ENCODE data around the gene PARD6G. TPM values are rescaled to one million over a fixed set of nuclear protein-coding genes. Genes with fewer than 3 reads are reported as not detected.

Gene PARD6G
- total RNA-seq, 4 donors from 2014 or later, result 0.40 to 3.3 (median 1.3) TPM

DNA sequence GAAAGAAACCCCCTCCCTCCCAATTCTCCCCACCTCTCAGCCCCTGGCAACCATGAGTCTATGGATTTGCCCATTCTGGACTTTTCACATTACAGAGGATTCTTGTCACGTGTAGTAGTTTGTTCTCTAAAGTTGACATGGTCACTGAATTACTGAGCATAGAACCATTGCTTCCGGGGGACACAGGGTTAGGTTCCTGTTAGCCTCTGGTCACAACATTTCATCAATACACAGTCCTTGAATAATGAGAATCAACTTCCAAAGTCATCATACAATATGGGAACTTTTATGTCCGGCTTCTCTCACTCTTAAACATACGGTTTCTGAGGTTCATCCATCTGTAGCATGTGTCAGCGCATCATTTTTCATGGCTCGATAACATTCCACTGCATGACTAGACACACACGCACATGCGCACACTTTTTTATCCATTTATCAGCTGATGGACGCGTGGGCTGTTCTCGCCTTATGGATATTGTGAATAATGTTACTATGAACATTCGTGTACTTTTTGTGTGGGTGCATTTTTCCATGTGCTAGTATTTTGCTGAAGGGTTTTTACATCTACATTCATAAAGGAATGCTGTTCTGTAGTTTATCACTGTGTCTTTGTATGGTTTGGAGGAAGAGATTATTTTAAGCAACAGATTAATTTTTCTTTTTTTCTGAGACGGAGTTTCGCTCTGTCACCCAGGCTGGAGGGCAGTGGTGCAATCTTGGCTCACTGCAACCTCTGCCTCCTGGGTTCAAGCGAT is 48.1 kb downstream of the PARD6G start:
- TF ChIP-seq POLR2AphosphoS5 (IDR thresholded peaks at IDR 0.05), result no peak
- TF ChIP-seq, protein P1, sequence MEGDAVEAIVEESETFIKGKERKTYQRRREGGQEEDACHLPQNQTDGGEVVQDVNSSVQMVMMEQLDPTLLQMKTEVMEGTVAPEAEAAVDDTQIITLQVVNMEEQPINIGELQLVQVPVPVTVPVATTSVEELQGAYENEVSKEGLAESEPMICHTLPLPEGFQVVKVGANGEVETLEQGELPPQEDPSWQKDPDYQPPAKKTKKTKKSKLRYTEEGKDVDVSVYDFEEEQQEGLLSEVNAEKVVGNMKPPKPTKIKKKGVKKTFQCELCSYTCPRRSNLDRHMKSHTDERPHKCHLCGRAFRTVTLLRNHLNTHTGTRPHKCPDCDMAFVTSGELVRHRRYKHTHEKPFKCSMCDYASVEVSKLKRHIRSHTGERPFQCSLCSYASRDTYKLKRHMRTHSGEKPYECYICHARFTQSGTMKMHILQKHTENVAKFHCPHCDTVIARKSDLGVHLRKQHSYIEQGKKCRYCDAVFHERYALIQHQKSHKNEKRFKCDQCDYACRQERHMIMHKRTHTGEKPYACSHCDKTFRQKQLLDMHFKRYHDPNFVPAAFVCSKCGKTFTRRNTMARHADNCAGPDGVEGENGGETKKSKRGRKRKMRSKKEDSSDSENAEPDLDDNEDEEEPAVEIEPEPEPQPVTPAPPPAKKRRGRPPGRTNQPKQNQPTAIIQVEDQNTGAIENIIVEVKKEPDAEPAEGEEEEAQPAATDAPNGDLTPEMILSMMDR (IDR thresholded peaks at IDR 0.05), result no peak
- no peak for TF ChIP-seq POLR2A (IDR thresholded peaks at IDR 0.05)
- no peak for TF ChIP-seq EP300 (IDR thresholded peaks at IDR 0.05; ENCODE audit: low read depth)
- Histone ChIP-seq H3K4me1 (no peaks in the 10 kb centered on the region), H3K9me3 (no peaks in the 10 kb centered on the region), H3K4me3 (no peak overlapping the region), H3K27me3 (no peaks in the 10 kb centered on the region), H3K27ac (no peak overlapping the region), H3K36me3 (no peaks in the 10 kb centered on the region)
- DNase-seq, result no peak
- in situ Hi-C loops (cut with MboI; ENCODE audit: low pct_ligation_motif_present in 1 of 4, low pct_unique_long_range_greater_than_20kb in 1 of 4, low sequenced_read_pairs in 3 of 4) (no loop called here), intact Hi-C loops (cut with DNase I; ENCODE audit: low total_unique reads) (no loop called here)
- WGBS, 2 donors (ENCODE audit: low coverage in 1 of 2), result 83 to 91% methylated on average over 13 to 15 of the region's 15 CpGs

DNA sequence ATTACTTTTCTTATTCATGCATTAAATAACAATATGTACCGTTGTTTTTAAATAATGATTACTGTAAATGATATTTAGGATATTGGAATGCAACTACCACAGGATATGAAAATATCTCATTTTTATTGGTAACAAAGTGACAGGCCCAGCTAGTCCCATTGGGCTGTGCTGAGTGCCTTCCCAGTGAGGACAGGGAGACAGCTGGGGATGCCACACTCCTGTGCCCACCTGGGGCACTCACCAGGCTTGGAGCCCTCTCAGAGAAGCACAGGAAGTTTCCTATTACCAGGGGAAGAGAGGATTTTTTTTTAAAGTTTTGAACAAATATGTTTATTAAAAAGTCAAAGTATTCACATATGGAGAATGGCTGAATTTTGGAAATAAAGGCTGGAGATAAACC is 48.9 kb downstream of the PARD6G start:
- DNase-seq, result no peak
- Histone ChIP-seq H3K9me3 (no peaks in the 10 kb centered on the region), H3K27ac (peak overlapping the region in 1 of 4 donors; percentile 39), H3K4me3 (no peak overlapping the region), H3K36me3 (no peaks in the 10 kb centered on the region), H3K4me1 (no peaks in the 10 kb centered on the region), H3K27me3 (no peaks in the 10 kb centered on the region)
- in situ Hi-C loops (cut with MboI; ENCODE audit: low pct_ligation_motif_present in 1 of 4, low pct_unique_long_range_greater_than_20kb in 1 of 4, low sequenced_read_pairs in 3 of 4), result no loop called here
- TF ChIP-seq POLR2AphosphoS5 (IDR thresholded peaks at IDR 0.05), result no peak
- no peak for TF ChIP-seq POLR2A (IDR thresholded peaks at IDR 0.05)
- no peak for TF ChIP-seq EP300 (IDR thresholded peaks at IDR 0.05; ENCODE audit: low read depth)
- TF ChIP-seq, protein P1 (IDR thresholded peaks at IDR 0.05), result no peak
- intact Hi-C loops (cut with DNase I; ENCODE audit: low total_unique reads), result no loop called here
- 69 to 80% methylated on average over 1 of the region's 1 CpG for WGBS, 2 donors (ENCODE audit: low coverage in 1 of 2)

DNA sequence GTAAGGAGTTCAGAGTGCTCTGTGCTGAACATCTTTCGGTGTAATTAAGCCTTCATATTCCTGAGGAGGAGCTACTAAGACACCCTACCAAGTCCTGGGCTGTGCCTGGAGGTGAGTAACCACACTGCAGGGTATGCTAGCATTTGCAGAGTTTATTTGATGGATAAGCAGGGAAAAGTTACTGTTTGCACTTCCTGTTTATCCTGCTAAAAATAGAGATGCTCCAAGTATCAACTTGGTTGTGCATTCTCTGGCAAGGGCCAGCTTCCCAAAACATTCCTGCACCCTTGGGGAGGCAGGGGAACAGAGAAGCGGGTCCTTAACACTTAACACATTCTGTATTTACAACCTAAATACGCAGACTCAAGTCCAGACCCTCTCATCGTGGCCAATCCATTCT is 49.8 kb downstream of the PARD6G start:
- no peak overlapping the region for H3K4me3 ChIP-seq
- no peaks in the 10 kb centered on the region for H3K9me3 ChIP-seq
- H3K27me3 ChIP-seq, result no peaks in the 10 kb centered on the region
- intact Hi-C loops (cut with DNase I; ENCODE audit: low total_unique reads), result no loop called here
- no peaks in the 10 kb centered on the region for H3K4me1 ChIP-seq
- peak overlapping the region in 1 of 4 donors; percentile 39 for H3K27ac ChIP-seq
- TF ChIP-seq POLR2AphosphoS5 (IDR thresholded peaks at IDR 0.05) (no peak), EP300 (IDR thresholded peaks at IDR 0.05; ENCODE audit: low read depth) (no peak), POLR2A (IDR thresholded peaks at IDR 0.05) (no peak)
- TF ChIP-seq, protein P1 (IDR thresholded peaks at IDR 0.05), result no peak
- no peak for DNase-seq
- no peaks in the 10 kb centered on the region for H3K36me3 ChIP-seq
- in situ Hi-C loops (cut with MboI; ENCODE audit: low pct_ligation_motif_present in 1 of 4, low pct_unique_long_range_greater_than_20kb in 1 of 4, low sequenced_read_pairs in 3 of 4), result no loop called here
- WGBS, 2 donors (ENCODE audit: low coverage in 1 of 2), result 70 to 81% methylated on average over 3 to 4 of the region's 4 CpGs

DNA sequence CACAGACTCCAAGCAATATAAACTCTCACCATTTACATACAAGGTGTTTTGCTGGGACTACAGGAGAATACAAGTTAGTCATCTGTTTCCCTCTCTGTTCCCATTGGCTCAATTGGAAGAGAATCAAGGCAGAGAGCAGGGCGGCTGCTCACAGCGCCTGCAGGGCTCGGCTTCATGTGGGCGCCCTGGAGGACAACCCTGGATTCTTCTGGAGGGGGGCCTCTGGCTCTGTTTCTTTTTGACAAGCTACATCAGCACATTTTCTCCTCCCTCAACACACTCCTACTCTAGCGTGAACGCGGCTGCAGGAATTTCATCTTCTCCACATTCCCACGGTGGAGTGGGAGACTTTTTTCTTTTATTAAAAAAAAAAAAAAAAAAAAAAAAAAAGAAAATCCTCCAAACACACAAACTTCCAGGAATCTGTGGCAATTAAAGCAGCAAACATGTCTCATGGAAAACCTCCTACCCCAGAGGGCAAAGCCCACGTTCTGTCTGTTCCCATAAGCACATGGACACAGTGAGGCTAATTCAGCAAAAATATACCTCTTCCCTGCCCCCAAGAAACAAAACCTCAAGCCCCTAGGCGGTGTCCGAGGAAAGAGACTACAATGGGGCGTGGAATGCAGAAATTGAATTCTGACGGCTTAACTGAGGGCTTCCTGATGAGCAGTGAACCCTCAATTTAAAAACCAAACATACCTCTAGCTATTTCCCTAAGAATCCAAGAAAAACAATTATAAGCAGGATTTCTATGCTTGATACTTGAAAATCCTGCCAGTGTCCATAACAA is 50.6 kb downstream of the PARD6G start:
- Histone ChIP-seq H3K4me3 (no peak overlapping the region), H3K27me3 (no peaks in the 10 kb centered on the region), H3K27ac (peak overlapping the region in 1 of 4 donors; percentile 39), H3K9me3 (no peaks in the 10 kb centered on the region), H3K4me1 (no peaks in the 10 kb centered on the region), H3K36me3 (no peaks in the 10 kb centered on the region)
- TF ChIP-seq, protein P1 (IDR thresholded peaks at IDR 0.05), result no peak
- no peak for TF ChIP-seq EP300 (IDR thresholded peaks at IDR 0.05; ENCODE audit: low read depth)
- TF ChIP-seq POLR2A (IDR thresholded peaks at IDR 0.05), result no peak
- no peak for TF ChIP-seq POLR2AphosphoS5 (IDR thresholded peaks at IDR 0.05)
- WGBS, 2 donors (ENCODE audit: low coverage in 1 of 2), result 60 to 67% methylated on average over 11 to 13 of the region's 13 CpGs
- intact Hi-C loops (cut with DNase I; ENCODE audit: low total_unique reads) (no loop called here), in situ Hi-C loops (cut with MboI; ENCODE audit: low pct_ligation_motif_present in 1 of 4, low pct_unique_long_range_greater_than_20kb in 1 of 4, low sequenced_read_pairs in 3 of 4) (no loop called here)
- no peak for DNase-seq
